A673 (cell line): Measurements from ENCODE around the gene FNDC3B. TPM values are rescaled to one million over a fixed set of nuclear protein-coding genes. Genes with fewer than 3 reads are reported as not detected.

ENCODE experiments used
- BruUV-seq: library from RNA; stranded (reverse); fragments of 400-500 nt; replicated peaks from 2 replicates; lab custom pipeline; 2021; lab: Mats Ljungman, UMichigan
- CTCF ChIA-PET: fragments of 300-600 bp; sonication (Branson Sonifier 250); formaldehyde crosslinking; loops from one replicate; lab custom pipeline; 2022; ENCODE audit warnings: antibody characterized with exemption; lab: Charles Lee
- POLR2A ChIA-PET: fragments of 300-600 bp; sonication (Branson Sonifier 250); formaldehyde crosslinking; loops from one replicate; lab custom pipeline; 2022; ENCODE audit warnings: antibody characterized with exemption; ENCODE audit not compliant: low non-redundant PET; lab: Charles Lee
- DNase-seq: peaks from one replicate; pipeline ENCODE4 v3.0.0-alpha.2; 2015; ENCODE audit warnings: low spot score
- H3K27ac ChIP-seq: fragments of 200-600 bp; sonication (generic); 2 replicates; pipeline ENCODE4 v1.5.1; 2016; ENCODE audit warnings: mixed run types, low read depth, mild to moderate bottlenecking, mixed read lengths, antibody characterized with exemption, low read length; ENCODE audit not compliant: poor library complexity, severe bottlenecking
- H3K27me3 ChIP-seq: fragments of 200-600 bp; sonication (generic); replicated peaks from 2 replicates; pipeline ENCODE4 v1.6.1; 2017; ENCODE audit warnings: mixed run types, low read depth, mild to moderate bottlenecking, mixed read lengths, antibody characterized with exemption, low read length; ENCODE audit not compliant: insufficient read depth, poor library complexity
- H3K36me3 ChIP-seq: fragments of 200-600 bp; sonication (generic); 2 replicates; pipeline ENCODE4 v1.6.1; 2016; ENCODE audit warnings: mixed run types, mild to moderate bottlenecking, mixed read lengths, antibody characterized with exemption, low read length; ENCODE audit not compliant: insufficient read depth, poor library complexity, severe bottlenecking
- H3K4me1 ChIP-seq: fragments of 200-600 bp; sonication (generic); 2 replicates; pipeline ENCODE4 v1.6.1; 2017; ENCODE audit warnings: mixed run types, mild to moderate bottlenecking, mixed read lengths, antibody characterized with exemption, low read length; ENCODE audit not compliant: insufficient read depth, poor library complexity, severe bottlenecking
- H3K4me3 ChIP-seq: fragments of 200-600 bp; sonication (generic); 2 replicates; pipeline ENCODE4 v1.5.1; 2016; ENCODE audit warnings: low read depth, mixed run types, mild to moderate bottlenecking, mixed read lengths, low read length; ENCODE audit not compliant: poor library complexity, severe bottlenecking
- H3K9me3 ChIP-seq: fragments of 200-600 bp; sonication (generic); 2 replicates; pipeline ENCODE4 v1.6.1; 2016; ENCODE audit warnings: mixed run types, low read depth, mild to moderate bottlenecking, mixed read lengths, antibody characterized with exemption, low read length; ENCODE audit not compliant: poor library complexity, severe bottlenecking
- EZH2 ChIP-seq: fragments of 200-600 bp; sonication (generic); IDR thresholded peaks from 2 replicates; pipeline ENCODE4 v1.6.1; 2017; ENCODE audit warnings: borderline replicate concordance, low read depth, mild to moderate bottlenecking, mixed read lengths, antibody characterized with exemption, low read length; ENCODE audit not compliant: poor library complexity, severe bottlenecking
- intact Hi-C: fragments of 100-400 bp; cut with micrococcal nuclease; formaldehyde crosslinking; loops from one replicate; pipeline ENCODE4 v1.10.0; 2022; ENCODE audit not compliant: unreplicated experiment
- total RNA-seq: library from RNA; stranded (reverse); gene quantifications from 2 replicates; pipeline ENCODE4 v1.2.3, GENCODE V29; 2021
- TF ChIP-seq, protein P1 (sequence below): fragments of 300-800, 200-600 bp; sonication (generic); conservative IDR thresholded peaks from 2 replicates; pipeline ENCODE4 v1.5.1; 2017; ENCODE audit warnings: low read depth, mild to moderate bottlenecking, antibody characterized with exemption, low read length, moderate library complexity, mixed read lengths

FNDC3B gene
- total RNA-seq, 1 experiment from 2014 or later = 50.8 TPM

DNA sequence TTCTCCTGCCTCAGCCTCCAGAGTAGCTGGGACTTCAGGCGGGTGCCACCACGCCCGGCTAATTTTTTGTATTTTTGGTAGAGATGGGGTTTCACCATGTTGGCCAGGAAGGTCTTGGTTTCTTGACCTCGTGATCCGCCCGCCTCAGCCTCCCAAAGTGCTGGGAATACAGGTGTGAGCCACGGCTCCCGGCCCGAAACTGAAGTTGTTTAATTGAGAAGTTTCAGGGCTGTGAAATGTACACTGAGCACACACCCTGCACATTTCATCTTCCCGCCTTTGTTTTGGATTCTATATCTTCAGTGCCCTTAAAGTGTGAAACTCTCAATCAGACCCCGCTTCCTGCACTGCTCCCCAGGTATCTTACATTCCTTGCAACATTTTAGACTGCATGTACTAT is 149.1 kb downstream of the FNDC3B start:
- no peak for TF ChIP-seq EZH2
- TF ChIP-seq, protein P1, sequence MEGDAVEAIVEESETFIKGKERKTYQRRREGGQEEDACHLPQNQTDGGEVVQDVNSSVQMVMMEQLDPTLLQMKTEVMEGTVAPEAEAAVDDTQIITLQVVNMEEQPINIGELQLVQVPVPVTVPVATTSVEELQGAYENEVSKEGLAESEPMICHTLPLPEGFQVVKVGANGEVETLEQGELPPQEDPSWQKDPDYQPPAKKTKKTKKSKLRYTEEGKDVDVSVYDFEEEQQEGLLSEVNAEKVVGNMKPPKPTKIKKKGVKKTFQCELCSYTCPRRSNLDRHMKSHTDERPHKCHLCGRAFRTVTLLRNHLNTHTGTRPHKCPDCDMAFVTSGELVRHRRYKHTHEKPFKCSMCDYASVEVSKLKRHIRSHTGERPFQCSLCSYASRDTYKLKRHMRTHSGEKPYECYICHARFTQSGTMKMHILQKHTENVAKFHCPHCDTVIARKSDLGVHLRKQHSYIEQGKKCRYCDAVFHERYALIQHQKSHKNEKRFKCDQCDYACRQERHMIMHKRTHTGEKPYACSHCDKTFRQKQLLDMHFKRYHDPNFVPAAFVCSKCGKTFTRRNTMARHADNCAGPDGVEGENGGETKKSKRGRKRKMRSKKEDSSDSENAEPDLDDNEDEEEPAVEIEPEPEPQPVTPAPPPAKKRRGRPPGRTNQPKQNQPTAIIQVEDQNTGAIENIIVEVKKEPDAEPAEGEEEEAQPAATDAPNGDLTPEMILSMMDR = no peak
- POLR2A ChIA-PET = no interaction called here

DNA sequence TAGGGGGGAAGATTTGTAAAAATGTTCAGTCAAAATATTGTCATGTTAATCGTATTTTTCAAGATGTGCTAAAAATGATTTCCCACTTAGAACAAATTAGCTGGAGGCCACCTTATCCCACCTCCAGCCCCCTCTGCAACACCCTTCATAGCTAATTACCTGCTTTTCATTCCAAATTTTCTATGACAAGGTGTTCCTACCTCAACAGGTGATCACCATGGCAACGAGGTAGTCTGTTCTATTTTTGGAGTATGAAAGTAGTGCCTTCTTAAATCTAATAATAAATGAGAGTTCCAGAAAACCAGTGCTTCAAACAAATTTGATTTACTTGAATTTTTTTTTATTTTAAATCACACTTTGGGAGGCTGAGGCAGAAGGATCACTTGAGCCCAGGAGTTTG is 149.8 kb downstream of the FNDC3B start:
- no peak overlapping the region for H3K27ac ChIP-seq
- no TSS peak for BruUV-seq
- TF ChIP-seq, protein P1 = no peak
- no peak for TF ChIP-seq EZH2
- H3K36me3 ChIP-seq = no peaks in the 10 kb centered on the region
- DNase-seq = no peak
- no peak overlapping the region for H3K4me3 ChIP-seq
- H3K9me3 ChIP-seq = no peaks in the 10 kb centered on the region
- H3K27me3 ChIP-seq = no peaks in the 10 kb centered on the region
- intact Hi-C loops = no loop called here
- POLR2A ChIA-PET = no interaction called here
- H3K4me1 ChIP-seq = peaks cover 4% of the 10 kb centered on the region
- CTCF ChIA-PET = no interaction called here

More for the DNA sequence above, 149.1 kb downstream of the FNDC3B start:
- Histone ChIP-seq H3K9me3 (no peaks in the 10 kb centered on the region), H3K4me3 (no peak overlapping the region), H3K4me1 (peaks cover 5% of the 10 kb centered on the region), H3K36me3 (no peaks in the 10 kb centered on the region), H3K27me3 (no peaks in the 10 kb centered on the region), H3K27ac (no peak overlapping the region)
- no peak for DNase-seq
- intact Hi-C loops = no loop called here
- no TSS peak for BruUV-seq
- CTCF ChIA-PET = no interaction called here

DNA sequence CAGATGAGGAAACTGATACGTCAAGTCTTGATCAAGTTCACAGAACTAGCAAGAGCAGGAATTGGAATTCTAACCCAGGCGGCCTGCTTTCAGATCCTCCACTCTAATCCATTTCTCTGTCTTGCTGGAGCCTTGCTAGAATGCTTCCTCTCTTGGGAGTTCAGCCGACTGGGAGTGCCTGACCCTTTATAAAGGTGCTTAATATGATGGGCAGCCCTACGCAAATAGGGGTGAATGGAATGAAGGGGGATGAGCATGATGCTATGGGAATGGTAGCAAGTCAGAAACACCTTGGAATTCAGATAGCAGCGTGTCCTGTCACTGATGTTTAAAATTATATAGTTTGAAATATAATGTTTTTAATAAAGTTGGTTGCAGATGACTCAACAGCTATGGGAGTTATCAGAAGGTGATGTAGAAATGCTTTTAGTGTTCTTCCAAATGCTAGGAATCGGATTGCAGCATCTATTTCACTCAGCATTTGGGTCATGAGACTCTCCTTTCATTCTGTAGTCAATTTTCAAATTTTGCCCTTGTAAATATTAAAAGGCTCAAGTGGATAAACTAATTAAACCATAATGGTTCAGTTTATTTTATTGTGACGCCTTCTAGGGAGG is 150.7 kb downstream of the FNDC3B start:
- CTCF ChIA-PET = no interaction called here
- no peak for DNase-seq
- H3K36me3 ChIP-seq = no peaks in the 10 kb centered on the region
- H3K27me3 ChIP-seq = no peaks in the 10 kb centered on the region
- no TSS peak for BruUV-seq
- intact Hi-C loops = no loop called here
- POLR2A ChIA-PET = no interaction called here
- H3K4me3 ChIP-seq = no peak overlapping the region
- H3K27ac ChIP-seq = no peak overlapping the region
- TF ChIP-seq, protein P1 = no peak
- no peak for TF ChIP-seq EZH2
- H3K9me3 ChIP-seq = no peaks in the 10 kb centered on the region
- H3K4me1 ChIP-seq = peaks cover 7% of the 10 kb centered on the region
